ENCODE measurements around the gene YWHAB. TPM values are rescaled to one million over a fixed set of nuclear protein-coding genes. Genes with fewer than 3 reads are reported as not detected.

YWHAB gene
- total RNA-seq, 2 experiments from 2014 or later: 163 to 167 TPM

DNA sequence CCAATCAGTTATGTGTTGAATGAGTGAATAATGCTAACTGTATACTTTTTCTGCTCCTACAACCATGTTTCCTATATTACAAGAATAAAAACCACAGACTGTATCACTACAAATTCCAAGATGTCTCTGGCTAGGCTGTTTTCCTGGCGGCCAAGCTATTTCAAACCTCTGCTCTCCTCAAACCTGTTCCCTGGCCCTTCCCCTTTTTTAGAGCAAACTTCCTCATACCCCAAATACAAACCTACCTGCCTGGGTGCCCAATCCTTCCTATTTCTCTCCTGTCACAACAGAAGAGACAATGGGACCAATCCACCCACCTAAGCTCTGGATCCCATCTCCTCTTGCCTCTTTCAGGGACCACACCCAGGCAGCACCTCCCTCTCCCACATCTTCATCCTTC, 67.2 kb downstream of the YWHAB start:
- Histone ChIP-seq H3K27ac (ENCODE audit: low read depth in 1 of 2, low read length in 2 of 2) (no peak overlapping the region), H3K36me3 (ENCODE audit: insufficient read depth, low read length) (peaks cover 87% of the 10 kb centered on the region), H3K4me3 (ENCODE audit: low read length) (no peak overlapping the region), H3K27me3 (ENCODE audit: control insufficient read depth in 1 of 2, insufficient read depth in 2 of 2, low read length in 2 of 2) (no peaks in the 10 kb centered on the region), H3K9me3 (ENCODE audit: control insufficient read depth in 1 of 2, insufficient read depth in 1 of 2, low read length in 2 of 2) (no peaks in the 10 kb centered on the region), H3K4me1 (ENCODE audit: insufficient read depth, low read length) (peaks cover 2% of the 10 kb centered on the region)
- no peaks in the 10 kb centered on the region for H3K27me3 Mint-ChIP-seq
- ATAC-seq (ENCODE audit: poor library complexity): no peak
- intact Hi-C loops (cut with DNase I, micrococcal nuclease): no loop called here
- peaks cover 31% of the 10 kb centered on the region for H3K4me1 Mint-ChIP-seq (ENCODE audit: low read depth)
- ChIA-PET POLR2A (interaction anchor here (0.9 kb wide), 1 partner anchor 11 kb away, joined by 3 read pairs; no protein-coding TSS in a partner anchor), CTCF (interaction anchor here (1.0 kb wide), 1 partner anchor 65 kb away, joined by 3 read pairs; no protein-coding TSS in a partner anchor)
- no peak overlapping the region for H3K4me3 Mint-ChIP-seq
- H3K36me3 Mint-ChIP-seq (ENCODE audit: low read depth): peaks cover 89% of the 10 kb centered on the region
- no peak for DNase-seq
- H3K9me3 Mint-ChIP-seq: no peaks in the 10 kb centered on the region
- TF ChIP-seq, protein P1, sequence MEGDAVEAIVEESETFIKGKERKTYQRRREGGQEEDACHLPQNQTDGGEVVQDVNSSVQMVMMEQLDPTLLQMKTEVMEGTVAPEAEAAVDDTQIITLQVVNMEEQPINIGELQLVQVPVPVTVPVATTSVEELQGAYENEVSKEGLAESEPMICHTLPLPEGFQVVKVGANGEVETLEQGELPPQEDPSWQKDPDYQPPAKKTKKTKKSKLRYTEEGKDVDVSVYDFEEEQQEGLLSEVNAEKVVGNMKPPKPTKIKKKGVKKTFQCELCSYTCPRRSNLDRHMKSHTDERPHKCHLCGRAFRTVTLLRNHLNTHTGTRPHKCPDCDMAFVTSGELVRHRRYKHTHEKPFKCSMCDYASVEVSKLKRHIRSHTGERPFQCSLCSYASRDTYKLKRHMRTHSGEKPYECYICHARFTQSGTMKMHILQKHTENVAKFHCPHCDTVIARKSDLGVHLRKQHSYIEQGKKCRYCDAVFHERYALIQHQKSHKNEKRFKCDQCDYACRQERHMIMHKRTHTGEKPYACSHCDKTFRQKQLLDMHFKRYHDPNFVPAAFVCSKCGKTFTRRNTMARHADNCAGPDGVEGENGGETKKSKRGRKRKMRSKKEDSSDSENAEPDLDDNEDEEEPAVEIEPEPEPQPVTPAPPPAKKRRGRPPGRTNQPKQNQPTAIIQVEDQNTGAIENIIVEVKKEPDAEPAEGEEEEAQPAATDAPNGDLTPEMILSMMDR (IDR thresholded peaks at IDR 0.05): no peak
- peak overlapping the region; percentile 12 for H3K27ac Mint-ChIP-seq

DNA sequence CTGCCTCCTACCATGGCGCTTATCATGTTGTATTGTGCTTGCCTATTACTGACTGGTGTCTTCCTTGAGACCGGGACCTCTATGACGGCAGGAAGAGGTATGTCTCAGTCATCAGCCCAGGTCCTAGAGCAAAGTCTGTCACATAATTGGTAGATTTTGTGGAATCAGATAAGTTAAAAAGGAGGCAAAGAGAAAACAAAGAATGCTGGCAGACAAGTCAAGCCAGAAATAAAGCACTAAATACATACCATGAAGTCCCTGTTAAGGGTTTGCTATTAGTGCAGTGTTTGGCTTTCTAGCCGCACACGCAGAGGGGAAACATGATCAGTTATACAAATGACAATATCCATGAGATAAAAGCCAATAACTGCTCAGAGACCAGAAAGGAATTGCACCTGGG, 68.7 kb downstream of the YWHAB start:
- Histone ChIP-seq H3K27me3 (ENCODE audit: control insufficient read depth in 1 of 2, insufficient read depth in 2 of 2, low read length in 2 of 2) (no peaks in the 10 kb centered on the region), H3K27ac (ENCODE audit: low read depth in 1 of 2, low read length in 2 of 2) (no peak overlapping the region), H3K4me1 (ENCODE audit: insufficient read depth, low read length) (peaks cover 14% of the 10 kb centered on the region), H3K36me3 (ENCODE audit: insufficient read depth, low read length) (peaks cover 77% of the 10 kb centered on the region), H3K9me3 (ENCODE audit: control insufficient read depth in 1 of 2, insufficient read depth in 1 of 2, low read length in 2 of 2) (no peaks in the 10 kb centered on the region), H3K4me3 (ENCODE audit: low read length) (no peak overlapping the region)
- Mint-ChIP-seq H3K4me1 (ENCODE audit: low read depth) (peaks cover 46% of the 10 kb centered on the region), H3K36me3 (ENCODE audit: low read depth) (peaks cover 74% of the 10 kb centered on the region), H3K27me3 (no peaks in the 10 kb centered on the region), H3K27ac (peak overlapping the region; percentile 12), H3K4me3 (no peak overlapping the region), H3K9me3 (no peaks in the 10 kb centered on the region)
- ATAC-seq (ENCODE audit: poor library complexity): no peak
- intact Hi-C loops (cut with DNase I, micrococcal nuclease): no loop called here
- TF ChIP-seq, protein P1 (IDR thresholded peaks at IDR 0.05): no peak
- ChIA-PET POLR2A (no interaction called here), CTCF (no interaction called here)
- no peak for DNase-seq

DNA sequence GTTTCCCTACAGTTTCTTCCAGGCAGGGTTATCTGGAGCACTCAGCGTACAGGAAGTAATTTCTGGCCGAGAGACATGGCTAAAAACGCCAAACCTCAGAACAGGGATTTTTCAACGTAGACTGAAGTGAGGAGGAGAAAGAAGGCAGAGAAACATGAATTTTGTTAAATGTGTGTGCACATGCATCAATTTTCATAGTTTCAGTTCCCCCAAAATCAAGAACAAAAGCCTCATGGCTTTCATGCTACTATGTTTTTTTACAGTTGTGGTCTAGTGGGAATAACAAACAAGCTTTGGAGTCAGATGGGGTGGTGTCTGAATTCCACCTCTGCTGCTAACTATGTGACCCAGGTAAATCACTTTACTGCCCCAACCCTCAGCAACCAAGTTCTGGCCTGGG, 69.8 kb downstream of the YWHAB start:
- CTCF ChIA-PET: no interaction called here
- POLR2A ChIA-PET: interaction anchor here (0.8 kb wide), 1 partner anchor 12 kb away, joined by 3 read pairs; no protein-coding TSS in a partner anchor

More for the DNA sequence above, 69.8 kb downstream of the YWHAB start:
- H3K4me3 Mint-ChIP-seq: no peak overlapping the region
- no peaks in the 10 kb centered on the region for H3K27me3 ChIP-seq (ENCODE audit: control insufficient read depth in 1 of 2, insufficient read depth in 2 of 2, low read length in 2 of 2)
- H3K36me3 Mint-ChIP-seq (ENCODE audit: low read depth): peaks cover 69% of the 10 kb centered on the region
- H3K9me3 Mint-ChIP-seq: no peaks in the 10 kb centered on the region
- no peaks in the 10 kb centered on the region for H3K9me3 ChIP-seq (ENCODE audit: control insufficient read depth in 1 of 2, insufficient read depth in 1 of 2, low read length in 2 of 2)
- peaks cover 68% of the 10 kb centered on the region for H3K36me3 ChIP-seq (ENCODE audit: insufficient read depth, low read length)
- no peak overlapping the region for H3K4me3 ChIP-seq (ENCODE audit: low read length)
- peaks cover 24% of the 10 kb centered on the region for H3K4me1 ChIP-seq (ENCODE audit: insufficient read depth, low read length)
- DNase-seq (no peak), ATAC-seq (ENCODE audit: poor library complexity) (no peak)
- peaks cover 54% of the 10 kb centered on the region for H3K4me1 Mint-ChIP-seq (ENCODE audit: low read depth)
- H3K27ac Mint-ChIP-seq: no peak overlapping the region
- TF ChIP-seq, protein P1 (IDR thresholded peaks at IDR 0.05): no peak
- H3K27me3 Mint-ChIP-seq: no peaks in the 10 kb centered on the region
- intact Hi-C loops (cut with DNase I, micrococcal nuclease): loop anchor here (5.0 kb wide), 1 partner anchor 37 kb away; no protein-coding TSS in a partner anchor
- no peak overlapping the region for H3K27ac ChIP-seq (ENCODE audit: low read depth in 1 of 2, low read length in 2 of 2)

All from CD4-positive, alpha-beta T cell (primary cell).